Measurements from ENCODE around the gene TOR4A. TPM values are rescaled to one million over a fixed set of nuclear protein-coding genes. Genes with fewer than 3 reads are reported as not detected.
A peak's percentile ranks its signal among the peaks of the same experiment; 100 is the strongest.

The TOR4A gene
- total and polyA plus RNA-seq, 12 donors, result 4.7 to 21.5 (median 16.5) TPM

- Histone ChIP-seq H3K4me1 (peaks cover 15 to 74% (median 64%) of the 10 kb centered on the region in 9 donors), H3K4me3 (peak overlapping the region in 7 of 10 donors; percentile 1 to 55 (median 45)), H3K27ac (peak overlapping the region in 9 of 10 donors; percentile 86 to 96 (median 90)), H3K9me3 (no peaks in the 10 kb centered on the region), H3K27me3 (peaks cover 0 to 82% (median 10%) of the 10 kb centered on the region in 7 donors), H3K36me3 (no peaks in the 10 kb centered on the region)
- intact Hi-C loops (cut with DNase I), result loop anchor here in 3 of 10 donors (5.0 kb wide), 1 partner anchor 103 kb away; no protein-coding TSS in a partner anchor
- WGBS, 2 donors, result 50 to 68% methylated on average over 16 of the region's 16 CpGs
- peak in 1 of 9 donors; percentile 9 for TF ChIP-seq CTCF (IDR thresholded peaks at IDR 0.05)
- no peak for ATAC-seq
- peak in 1 of 2 donors; percentile 16 for DNase-seq
These were observed 27.0 kb downstream of the TOR4A start for GRCh38 chr9:137304383-137305059.

GRCh38 chr9:137305060-137305797 is 27.7 kb downstream of the TOR4A start:
- intact Hi-C loops (cut with DNase I), result no loop called here
- peak in 2 of 9 donors; percentile 37 to 44 for TF ChIP-seq CTCF (IDR thresholded peaks at IDR 0.05)
- ATAC-seq (peak; percentile 24 to 76 (median 54)), DNase-seq (peak; percentile 71 to 78)
- Histone ChIP-seq H3K27me3 (peaks cover 0 to 75% (median 10%) of the 10 kb centered on the region in 7 donors), H3K36me3 (no peaks in the 10 kb centered on the region), H3K4me1 (peaks cover 15 to 67% (median 62%) of the 10 kb centered on the region in 9 donors), H3K27ac (peak overlapping the region; percentile 85 to 96 (median 90)), H3K4me3 (peak overlapping the region in 9 of 10 donors; percentile 6 to 55 (median 44)), H3K9me3 (no peaks in the 10 kb centered on the region)
- WGBS, 2 donors, result 32 to 52% methylated on average over 35 to 36 of the region's 36 CpGs

GRCh38 chr9:137305798-137306065 is 28.2 kb downstream of the TOR4A start:
- peaks cover 0 to 70% (median 10%) of the 10 kb centered on the region in 7 donors for H3K27me3 ChIP-seq
- peak in 1 of 9 donors; percentile 6 for TF ChIP-seq CTCF (IDR thresholded peaks at IDR 0.05)
- peak overlapping the region; percentile 85 to 96 (median 90) for H3K27ac ChIP-seq
- WGBS, 2 donors, result 38 to 48% methylated on average over 8 of the region's 8 CpGs
- ATAC-seq (no peak), DNase-seq (no peak)
- H3K4me1 ChIP-seq, result peaks cover 15 to 62% (median 57%) of the 10 kb centered on the region in 9 donors
- intact Hi-C loops (cut with DNase I), result no loop called here
- H3K36me3 ChIP-seq, result no peaks in the 10 kb centered on the region
- H3K4me3 ChIP-seq, result peak overlapping the region in 9 of 10 donors; percentile 6 to 55 (median 44)
- no peaks in the 10 kb centered on the region for H3K9me3 ChIP-seq

GRCh38 chr9:137306066-137306849 is 28.7 kb downstream of the TOR4A start:
- TF ChIP-seq CTCF (IDR thresholded peaks at IDR 0.05), result no peak
- ATAC-seq, result peak; percentile 2 to 59 (median 25)
- DNase-seq, result peak; percentile 42 to 54
- intact Hi-C loops (cut with DNase I), result no loop called here
- H3K27ac ChIP-seq, result peak overlapping the region; percentile 85 to 96 (median 90)
- peak overlapping the region in 9 of 10 donors; percentile 6 to 55 (median 44) for H3K4me3 ChIP-seq
- peaks cover 15 to 63% (median 57%) of the 10 kb centered on the region in 9 donors for H3K4me1 ChIP-seq
- no peaks in the 10 kb centered on the region for H3K36me3 ChIP-seq
- no peaks in the 10 kb centered on the region for H3K9me3 ChIP-seq
- WGBS, 2 donors, result 29 to 41% methylated on average over 29 to 30 of the region's 30 CpGs
- peaks cover 0 to 65% (median 10%) of the 10 kb centered on the region in 7 donors for H3K27me3 ChIP-seq

Measured in heart right ventricle (tissue), 16 donors.